Activated T-cell treated with anti-CD3 and anti-CD28 coated beads for 24 hours (primary cell): ENCODE measurements around the gene ENPP3.

Source experiments
- DNase-seq: peaks from one replicate; pipeline ENCODE4 v3.0.0-alpha.2; 2020; ENCODE audit warnings: low read depth

The ENPP3 gene

GRCh38 chr6:131642987-131643611 lies 6.0 kb downstream of the ENPP3 start:
- no peak for DNase-seq

- no peak for DNase-seq
These were observed 6.9 kb downstream of the ENPP3 start for GRCh38 chr6:131643855-131644460.

- DNase-seq = no peak
These were observed 7.8 kb downstream of the ENPP3 start for GRCh38 chr6:131644921-131645320.

GRCh38 chr6:131645846-131646245 lies 8.7 kb downstream of the ENPP3 start:
- no peak for DNase-seq

GRCh38 chr6:131646249-131646670 lies 9.2 kb downstream of the ENPP3 start:
- DNase-seq = no peak

- DNase-seq = no peak
These were observed 14.7 kb downstream of the ENPP3 start for GRCh38 chr6:131651782-131652181.

DNA sequence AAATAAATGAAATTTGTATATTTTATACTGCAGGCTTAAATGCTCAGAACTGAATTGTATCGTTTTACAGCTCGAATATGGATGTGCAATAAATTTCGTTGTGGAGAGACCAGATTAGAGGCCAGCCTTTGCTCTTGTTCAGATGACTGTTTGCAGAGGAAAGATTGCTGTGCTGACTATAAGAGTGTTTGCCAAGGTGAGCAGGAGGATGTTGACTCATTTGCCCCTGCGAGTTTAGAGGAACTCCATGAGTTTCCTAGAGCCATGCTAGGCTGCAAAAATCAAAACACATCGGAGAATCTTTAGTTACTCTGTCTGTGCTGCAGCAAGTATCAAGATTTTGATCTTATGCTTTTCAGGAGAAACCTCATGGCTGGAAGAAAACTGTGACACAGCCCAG lies 15.4 kb downstream of the ENPP3 start:
- no peak for DNase-seq

DNA sequence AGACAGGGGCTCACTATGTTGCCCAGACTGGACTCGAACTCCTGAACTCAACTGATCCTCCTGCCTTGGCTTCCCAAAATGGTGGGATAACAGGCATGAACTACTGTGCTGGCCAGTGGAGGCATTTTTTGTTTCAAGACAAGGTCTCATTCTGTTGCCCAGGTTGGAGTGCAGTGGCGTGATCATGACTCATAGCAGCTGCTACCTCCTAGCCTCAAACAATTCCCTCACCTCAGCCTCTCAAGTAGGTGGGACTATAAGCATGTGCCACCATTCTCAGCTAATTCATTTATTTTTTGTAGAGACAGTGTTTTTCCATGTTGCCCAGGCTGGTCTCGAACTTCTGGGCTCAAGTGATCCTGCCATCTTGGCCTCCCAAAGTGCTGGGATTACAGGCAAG lies 17.2 kb downstream of the ENPP3 start:
- DNase-seq = no peak

DNA sequence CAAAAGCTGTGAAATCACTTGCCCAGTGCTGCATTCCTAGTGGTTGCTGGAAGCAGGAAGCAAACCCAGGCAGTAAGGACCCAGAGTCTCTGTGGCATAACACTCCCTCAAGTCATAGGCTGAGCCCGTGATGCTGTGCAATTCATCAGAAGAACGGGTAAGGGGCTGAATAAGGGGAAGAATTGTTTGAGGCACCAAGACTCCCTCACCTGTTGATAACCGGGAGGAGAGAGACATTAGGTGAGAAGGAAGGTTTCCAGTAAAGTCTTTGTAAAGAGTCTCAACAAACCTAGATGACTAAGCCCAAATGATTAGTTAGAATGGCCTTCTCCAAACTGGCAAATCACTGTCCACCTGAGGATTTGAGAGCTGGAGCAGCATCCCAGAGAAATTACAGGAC lies 18.3 kb downstream of the ENPP3 start:
- no peak for DNase-seq

- no peak for DNase-seq
These were observed 18.8 kb downstream of the ENPP3 start for GRCh38 chr6:131655951-131656350.

- DNase-seq = no peak
These were observed 19.6 kb downstream of the ENPP3 start for GRCh38 chr6:131656667-131657066.

DNA sequence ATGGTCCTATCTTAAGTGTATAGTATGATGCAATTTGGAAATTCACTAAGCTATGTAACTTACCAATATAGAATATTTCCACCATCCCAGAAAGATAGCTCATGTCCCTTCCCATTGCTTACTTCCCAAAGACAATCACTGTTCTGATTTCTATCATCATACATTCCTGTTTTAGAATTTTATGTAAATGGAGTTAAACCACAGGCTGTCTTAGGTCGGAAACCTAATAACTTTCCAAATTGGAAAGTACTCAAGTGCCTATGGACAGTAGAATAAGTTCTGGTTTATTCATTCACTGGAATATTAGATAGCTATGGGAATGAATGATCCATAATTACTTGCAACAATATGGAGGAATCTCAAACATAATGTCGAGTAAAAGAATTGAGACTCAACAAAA lies 20.1 kb downstream of the ENPP3 start:
- DNase-seq = no peak

GRCh38 chr6:131657630-131658111 lies 20.6 kb downstream of the ENPP3 start:
- DNase-seq = no peak

DNA sequence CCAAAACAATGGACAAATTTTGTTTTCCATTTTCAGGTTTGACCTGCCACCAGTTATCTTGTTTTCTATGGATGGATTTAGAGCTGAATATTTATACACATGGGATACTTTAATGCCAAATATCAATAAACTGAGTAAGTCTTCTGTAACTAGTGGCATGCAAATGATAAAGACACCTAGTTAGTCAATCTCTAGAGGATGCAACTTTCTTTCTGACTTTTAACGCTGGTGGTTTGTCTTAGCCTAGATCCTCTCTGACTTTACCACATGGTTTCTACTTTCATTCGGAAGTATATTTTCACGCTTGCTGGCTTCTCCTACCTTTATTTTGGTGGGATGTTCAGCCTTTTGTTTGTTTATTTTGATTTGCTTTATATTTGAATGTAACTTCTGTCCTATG lies 21.2 kb downstream of the ENPP3 start:
- no peak for DNase-seq

GRCh38 chr6:131660195-131660594 lies 23.1 kb downstream of the ENPP3 start:
- no peak for DNase-seq

GRCh38 chr6:131663578-131664165 lies 26.6 kb downstream of the ENPP3 start:
- DNase-seq = no peak

DNA sequence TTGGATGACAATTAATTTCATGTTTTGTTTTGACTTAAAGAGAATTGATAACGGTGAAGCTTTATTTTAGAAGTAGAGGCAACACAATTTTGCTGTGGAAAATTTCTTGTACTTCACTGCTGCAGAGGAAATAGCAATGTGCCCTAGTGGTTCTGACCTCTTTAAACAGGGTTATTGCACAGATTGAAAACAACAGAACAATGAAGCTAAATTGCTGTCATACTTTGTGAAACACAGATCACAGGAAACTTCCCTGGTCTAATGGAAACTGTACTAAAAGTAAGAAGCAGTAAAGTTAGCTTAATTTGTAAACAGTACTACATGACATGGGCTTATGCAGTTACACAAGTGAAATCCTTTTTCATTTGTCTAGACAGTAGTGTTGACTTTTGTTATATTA lies 32.8 kb downstream of the ENPP3 start:
- no peak for DNase-seq

DNA sequence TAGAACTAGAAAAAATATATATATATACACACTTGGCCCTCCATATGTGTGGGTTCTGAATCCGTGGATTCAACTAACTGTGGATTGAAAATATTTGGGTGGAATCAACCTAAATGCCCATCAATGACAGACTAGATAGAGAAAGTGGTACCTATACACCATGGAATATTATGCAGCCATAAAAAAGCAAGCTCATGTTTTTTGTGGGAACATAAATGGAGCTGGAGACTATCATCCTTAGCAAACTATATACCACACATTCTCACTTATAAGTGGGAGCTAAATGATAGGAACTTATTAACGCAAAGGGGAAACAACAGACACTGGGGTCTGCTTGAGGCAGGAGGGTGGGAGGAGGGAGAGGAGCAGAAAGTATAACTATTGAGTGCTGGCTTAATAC lies 36.1 kb downstream of the ENPP3 start:
- DNase-seq = no peak

DNA sequence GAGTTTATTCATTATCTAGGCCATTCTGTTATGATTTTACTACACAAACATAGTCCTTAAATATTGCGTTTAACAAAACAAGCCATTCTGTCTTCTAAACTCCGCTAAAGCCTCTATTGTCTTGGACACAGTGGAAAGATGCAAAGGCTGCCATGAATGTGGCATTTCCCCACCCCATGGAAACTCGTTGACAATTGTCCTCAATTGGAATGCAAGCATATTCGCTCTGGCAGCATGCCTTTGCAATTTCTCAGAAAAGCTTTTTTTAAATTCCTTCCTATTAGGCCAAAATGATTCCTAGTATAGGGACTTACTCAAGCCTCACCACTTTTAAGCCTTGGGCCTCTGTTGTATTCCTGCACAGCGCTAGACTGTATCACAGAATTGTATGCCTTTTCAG lies 41.3 kb downstream of the ENPP3 start:
- DNase-seq = no peak

GRCh38 chr6:131680868-131681267 lies 43.8 kb downstream of the ENPP3 start:
- no peak for DNase-seq

DNA sequence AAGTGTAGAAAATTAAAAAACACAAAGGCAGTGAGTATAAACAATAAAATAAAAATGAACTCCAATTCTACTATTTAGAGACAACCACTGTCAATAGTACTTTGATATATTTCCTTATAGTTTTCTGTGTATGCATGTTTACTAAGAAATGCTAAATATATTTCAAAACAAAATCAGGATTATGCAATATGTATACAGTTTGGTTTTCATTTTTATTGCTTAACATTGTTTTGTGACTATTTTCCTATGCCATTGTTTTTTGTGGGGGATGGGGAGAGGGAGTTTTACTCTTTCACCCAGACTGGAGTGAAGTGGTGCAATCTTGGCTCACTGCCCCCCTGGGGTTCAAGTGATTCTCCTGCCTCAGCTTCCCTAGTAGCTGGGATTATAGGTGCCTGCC lies 44.5 kb downstream of the ENPP3 start:
- DNase-seq = no peak

GRCh38 chr6:131682442-131682841 lies 45.3 kb downstream of the ENPP3 start:
- no peak for DNase-seq

DNA sequence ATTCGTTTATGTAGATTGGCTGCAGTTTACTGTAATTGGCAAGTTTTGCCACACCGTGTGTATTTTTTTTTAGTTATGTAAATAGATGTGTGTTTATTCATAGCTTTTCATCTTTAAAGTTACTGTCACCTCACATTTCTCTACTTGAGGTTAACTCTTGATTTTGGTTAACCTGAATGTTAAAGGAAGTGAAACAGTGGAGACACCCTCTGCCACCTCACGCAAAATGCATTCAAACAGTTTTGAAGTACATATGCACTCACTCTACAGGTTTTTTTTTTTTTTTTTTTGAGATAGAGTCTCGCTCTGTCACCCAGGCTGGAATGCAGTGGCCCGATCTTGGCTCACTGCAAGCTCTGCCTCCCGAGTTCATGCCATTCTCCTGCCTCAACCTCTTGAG lies 46.4 kb downstream of the ENPP3 start:
- DNase-seq = no peak
